Fibroblast of the conjunctiva (primary cell): Measurements from ENCODE around the gene ATOX1.
"Not testable (repeated sequence)": the region's sequence is repeated elsewhere in the genome, so short reads cannot be mapped to it uniquely, and the experiment has no call there.

Experiments used
- DNase-seq: peaks from one replicate; pipeline ENCODE4 v3.0.0-alpha.2; 2010; ENCODE audit warnings: low read depth

The ATOX1 gene, protein sequence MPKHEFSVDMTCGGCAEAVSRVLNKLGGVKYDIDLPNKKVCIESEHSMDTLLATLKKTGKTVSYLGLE

DNA sequence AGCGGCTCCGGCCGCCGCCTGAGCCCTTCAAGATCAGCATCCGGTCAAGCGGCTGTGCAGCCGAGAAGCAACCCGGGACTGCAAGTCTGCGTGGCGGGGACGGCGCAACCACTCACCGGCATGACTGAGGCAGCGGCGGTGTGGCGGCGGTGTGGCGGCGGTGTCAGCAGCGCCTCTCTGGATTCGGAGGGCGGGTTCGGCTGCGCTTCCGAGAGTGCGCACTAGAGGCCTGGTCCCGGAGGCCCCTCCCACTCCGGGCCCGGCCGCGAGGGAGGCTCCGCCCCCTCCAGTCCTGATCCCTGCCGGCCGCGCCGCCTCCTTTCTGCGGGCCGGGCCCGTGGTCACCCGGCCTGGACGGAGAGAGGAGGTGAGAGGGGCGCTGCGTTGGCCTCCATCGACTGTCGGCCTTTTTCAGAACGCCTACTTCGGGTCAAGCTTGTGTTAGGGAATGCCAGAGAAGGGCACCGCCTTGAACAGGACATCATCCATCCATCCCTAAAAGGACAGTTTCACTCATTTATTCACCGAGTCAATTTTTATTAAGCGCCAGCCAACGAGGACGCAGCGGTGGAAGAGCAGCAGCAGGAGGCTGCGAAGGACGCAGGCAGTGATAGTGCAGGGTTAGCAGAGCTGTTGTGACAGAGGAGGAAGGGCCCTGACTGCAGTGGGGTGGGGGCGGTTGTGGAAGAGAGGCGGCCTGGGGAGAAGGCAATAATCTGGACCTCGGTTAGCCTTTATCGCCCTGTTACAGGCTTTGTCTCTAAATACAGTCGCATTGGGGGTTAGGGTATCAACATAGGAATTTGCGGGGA, at the start of gene ATOX1:
Gene ATOX1, minus strand, starts transcription at position 202 of the 812 bp plus-strand sequence. Its CDS starts 80 bp downstream, at position 122.
- peak; percentile 76 for DNase-seq

DNA sequence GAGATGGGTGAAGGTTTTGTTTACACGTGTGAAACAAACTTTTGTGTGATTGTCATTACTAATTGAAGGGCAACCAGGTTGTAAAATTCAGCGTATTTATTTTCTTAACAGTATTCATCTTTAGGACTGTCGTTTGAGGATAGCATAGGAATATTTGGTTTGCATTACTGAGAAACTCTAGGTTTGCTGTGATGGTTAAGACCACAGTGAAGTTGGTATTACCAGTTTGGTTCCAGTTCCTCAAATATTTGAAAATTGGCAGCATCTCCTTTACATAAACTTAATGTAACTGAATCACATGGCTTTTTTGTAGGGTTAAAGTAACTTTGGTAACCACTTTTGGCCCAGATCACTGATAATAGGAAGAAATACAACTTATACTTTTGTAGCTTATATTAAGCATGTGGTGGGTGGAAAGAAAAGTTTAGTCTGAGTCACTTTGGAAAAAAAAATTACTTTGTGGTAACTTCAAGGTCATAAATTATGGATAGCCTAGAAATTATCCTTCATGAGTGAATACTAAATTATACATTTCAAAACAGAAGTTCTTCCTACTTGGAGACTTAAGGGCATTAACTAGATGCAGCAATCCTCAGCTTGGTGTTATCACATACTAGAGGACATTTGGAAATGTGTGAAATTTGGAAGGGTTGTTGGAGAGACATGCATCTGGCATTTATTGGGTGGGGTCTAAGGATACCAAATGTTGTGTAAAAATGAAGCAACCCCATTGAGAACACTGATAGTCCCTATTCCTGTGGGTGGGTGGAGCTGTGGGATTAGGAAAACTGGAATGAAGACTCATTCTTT, 47.2 kb upstream of the ATOX1 start:
- no peak for DNase-seq

DNA sequence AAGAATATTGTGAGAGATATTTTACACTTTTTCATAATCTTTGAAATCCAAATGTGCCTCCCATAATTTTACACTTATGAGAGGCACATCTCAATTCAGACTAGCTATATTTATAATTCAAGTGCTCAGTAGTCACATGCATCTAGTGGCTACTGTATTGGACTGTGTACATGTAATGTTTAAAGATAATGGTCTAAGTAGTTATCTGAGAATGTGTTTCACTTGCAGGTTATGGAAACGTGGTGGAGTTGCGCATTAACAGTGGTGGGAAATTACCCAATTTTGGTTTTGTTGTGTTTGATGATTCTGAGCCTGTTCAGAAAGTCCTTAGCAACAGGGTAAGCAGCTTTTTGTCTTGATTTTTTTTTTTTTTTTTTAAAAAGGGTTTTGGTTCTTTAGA, 42.1 kb upstream of the ATOX1 start:
- no peak for DNase-seq

DNA sequence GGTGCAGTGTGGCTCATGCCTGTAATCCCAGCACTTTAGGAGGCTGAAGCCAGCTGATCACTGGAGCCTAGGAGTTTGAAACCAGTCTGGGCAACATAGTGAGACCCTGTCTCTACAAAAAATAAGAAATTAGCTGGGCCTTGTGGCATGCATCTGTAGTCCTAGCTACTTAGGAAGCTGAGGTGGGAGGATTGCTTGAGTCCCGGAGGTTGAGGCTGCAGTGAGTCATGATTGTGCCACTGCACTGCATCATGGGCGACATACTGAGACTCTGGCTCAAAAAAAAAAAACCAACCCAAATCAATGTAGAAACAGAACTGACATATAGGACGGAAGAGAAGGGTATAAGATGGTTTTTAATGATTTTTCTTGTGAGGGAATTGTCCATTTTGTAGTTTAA, 41.0 kb upstream of the ATOX1 start:
- DNase-seq, result no peak

DNA sequence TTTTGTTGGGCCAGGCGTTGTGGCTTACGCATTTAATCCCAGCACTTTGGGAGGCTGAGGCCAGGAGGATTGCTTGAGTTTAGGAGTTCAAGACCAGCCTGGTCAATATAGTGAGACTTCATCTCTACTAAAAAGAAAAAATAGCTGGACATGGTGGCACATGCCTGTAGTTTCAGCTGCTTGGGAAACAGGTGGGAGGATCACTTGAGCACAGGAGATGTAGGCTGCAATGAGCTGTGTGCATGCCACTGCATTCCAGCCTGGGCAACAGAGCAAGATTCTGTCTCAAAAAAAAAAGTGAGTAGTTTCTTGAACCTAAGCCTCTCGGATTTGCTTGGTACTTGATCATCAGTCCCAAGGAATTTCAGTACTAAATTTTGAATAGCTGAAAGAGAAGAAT, 40.2 kb upstream of the ATOX1 start:
- DNase-seq, result no peak

DNA sequence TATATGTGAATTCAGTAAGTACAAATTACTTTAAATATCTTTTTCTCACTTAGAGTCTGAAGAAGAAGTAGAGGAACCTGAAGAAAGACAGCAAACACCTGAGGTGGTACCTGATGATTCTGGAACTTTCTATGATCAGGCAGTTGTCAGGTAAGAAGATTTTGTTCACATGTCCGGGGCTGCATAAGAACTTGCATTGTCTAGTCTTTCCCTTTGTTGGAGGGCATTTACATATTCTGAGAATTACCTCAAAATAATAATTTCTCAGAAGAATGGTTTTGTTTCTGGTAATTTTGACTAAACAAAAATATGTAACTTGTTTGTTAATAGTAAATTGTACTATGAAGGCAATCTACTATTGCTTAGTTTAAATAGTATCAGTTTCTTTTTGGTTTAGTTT, 37.0 kb upstream of the ATOX1 start:
- DNase-seq, result no peak

DNA sequence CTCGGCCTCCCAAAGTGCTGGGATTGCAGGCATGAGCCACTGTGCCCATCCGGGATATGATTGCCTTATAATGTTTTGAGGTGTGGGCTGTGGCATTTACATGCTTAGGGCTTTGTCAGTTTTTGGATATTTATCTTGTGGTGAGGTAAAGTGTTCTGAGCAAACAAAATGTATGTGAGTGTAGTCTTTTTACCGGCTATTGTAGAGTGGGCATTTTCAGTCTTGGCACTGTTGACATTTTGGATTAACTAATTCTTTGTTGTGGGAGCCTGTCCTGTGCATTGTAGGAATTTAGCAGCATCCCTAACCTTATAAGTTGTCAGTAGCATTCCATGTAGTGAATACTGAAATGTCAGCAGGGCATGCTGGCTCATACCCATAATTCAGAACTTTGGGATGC, 34.9 kb upstream of the ATOX1 start:
- DNase-seq, result no peak

DNA sequence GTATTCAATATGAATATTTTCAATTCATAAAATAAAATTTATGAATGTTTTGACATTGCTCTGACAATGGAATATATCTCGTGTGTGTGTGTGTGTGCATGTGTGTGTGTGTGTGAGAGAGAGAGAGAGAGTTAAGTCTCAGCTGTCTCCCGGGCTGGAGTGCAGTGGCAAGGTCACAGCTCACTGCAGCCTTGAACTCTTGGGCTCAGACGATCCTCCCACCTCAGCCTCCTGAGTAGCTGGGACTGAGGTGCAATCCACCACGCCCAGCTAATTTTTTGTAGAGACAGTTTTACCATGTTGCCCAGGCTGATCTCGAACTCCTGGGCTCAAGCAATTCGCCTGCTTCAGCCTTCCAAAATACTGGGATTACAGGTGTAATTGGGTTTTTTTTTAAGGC, 29.4 kb upstream of the ATOX1 start:
- no peak for DNase-seq

DNA sequence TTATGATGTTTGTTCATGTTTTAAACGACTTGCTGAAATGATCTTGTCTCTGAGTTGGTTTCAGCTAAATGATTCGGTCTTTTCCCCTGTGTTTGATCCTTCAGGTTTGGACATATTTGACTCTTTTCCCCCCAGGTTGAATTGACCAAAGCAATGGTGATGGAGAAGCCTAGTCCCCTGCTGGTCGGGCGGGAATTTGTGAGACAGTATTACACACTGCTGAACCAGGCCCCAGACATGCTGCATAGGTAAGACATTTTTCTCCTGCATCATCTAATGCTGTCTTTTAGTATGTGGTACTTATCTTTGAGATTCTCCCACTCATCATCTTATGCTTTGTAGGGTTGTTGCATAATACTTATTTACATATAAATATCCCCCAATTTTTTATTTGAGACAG, 28.0 kb upstream of the ATOX1 start:
- no peak for DNase-seq

DNA sequence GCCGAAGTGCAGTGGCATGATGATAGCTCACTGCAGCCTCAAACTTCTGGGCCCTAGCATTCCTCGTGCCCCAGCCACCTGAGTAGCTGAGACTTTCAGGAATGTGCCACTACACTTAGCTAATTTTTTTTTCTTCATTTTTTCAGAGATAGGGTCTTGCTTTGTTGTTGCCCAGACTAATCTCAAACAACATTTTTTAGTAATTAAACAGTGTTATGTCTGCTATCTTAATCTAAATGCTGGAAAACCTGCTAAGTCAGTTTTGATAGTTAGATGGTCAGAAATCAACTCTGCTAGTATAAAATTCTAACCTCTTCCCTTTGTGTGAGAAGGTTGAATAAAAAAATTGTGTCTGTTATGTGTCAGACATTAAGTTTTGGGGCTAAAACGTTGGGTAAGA, 25.7 kb upstream of the ATOX1 start:
- DNase-seq, result no peak

DNA sequence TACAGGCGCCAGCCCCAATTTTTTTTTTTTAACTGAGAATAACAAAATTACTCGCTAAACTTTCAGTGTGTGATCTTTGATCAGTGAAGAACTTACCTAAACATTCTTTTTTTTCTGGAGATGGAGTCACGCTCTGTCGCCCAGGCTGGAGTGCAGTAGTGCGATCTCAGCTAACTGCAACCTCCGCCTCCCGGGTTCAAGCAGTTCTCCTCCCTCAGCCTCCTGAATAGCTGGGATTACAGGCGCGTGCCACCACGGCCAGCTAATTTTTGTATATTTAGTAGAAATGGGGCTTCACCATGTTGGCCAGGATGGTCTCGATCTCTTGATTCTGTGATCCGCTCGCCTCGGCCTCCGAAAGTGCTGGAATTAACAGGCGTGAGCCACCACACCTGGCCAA, 25.2 kb upstream of the ATOX1 start:
- DNase-seq, result not testable (repeated sequence)

DNA sequence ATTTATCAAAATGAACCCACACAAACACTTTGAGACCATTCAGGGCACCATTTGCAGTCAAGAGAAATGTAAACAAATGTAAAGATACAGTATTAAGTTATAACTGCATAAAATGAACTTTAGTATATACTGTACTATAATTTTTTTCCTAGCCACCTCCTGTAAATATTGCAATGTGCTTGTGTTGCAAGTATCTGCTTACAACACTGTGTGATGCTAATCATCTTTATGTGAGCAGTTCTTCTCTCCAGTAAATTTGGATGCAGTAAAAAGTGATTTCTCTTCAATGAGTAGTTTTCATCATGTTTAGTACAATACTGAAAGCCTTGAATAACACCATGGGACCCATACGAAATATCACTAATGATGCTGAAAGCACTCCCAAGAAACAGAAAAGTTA, 22.8 kb upstream of the ATOX1 start:
- no peak for DNase-seq

DNA sequence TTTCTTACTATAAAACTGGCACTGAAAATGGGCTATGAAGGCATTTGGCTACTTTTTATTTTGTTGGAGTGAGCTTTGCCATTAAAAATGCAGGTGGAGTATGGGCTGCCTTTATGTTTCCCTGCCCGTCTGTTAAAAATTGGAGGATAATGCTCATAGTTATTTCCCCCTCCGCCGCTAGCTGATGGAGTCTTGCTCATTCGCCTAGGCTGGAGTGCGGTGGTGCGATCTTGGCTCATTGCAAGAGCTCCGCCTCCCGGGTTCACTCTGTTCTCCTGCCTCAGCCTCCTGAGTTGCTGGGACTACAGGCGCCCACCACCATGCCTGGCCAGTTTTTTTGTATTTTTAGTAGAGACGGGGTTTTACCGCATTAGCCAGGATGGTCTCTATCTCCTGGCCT, 21.9 kb upstream of the ATOX1 start:
- DNase-seq, result no peak

DNA sequence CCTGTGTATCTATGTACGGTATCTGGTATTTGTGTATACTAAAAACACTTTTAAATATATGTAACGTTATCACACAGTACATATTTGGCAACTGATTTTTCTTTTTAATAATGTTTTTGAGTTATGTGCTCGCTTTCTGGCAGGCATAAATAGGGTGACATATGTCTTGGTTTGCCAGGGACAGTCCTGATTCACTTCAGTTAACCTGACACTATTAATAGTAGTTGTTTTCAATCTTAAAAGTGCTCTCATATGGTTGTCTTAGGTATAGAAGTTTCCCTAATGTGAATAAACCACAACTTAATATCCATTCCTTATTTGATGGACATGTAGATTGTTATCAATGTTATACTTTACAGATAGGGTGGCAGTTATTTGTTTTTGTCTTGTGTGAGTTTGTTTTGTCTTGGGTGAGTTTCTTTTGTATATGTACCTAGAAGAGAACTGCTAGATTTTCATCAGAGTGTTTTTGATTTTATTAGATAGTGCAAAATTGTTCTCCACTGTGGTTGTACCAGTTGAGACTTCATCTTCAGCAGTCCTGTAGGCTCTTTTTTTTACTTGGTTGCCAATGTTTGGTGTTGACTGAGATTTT, 21.2 kb upstream of the ATOX1 start:
- no peak for DNase-seq

DNA sequence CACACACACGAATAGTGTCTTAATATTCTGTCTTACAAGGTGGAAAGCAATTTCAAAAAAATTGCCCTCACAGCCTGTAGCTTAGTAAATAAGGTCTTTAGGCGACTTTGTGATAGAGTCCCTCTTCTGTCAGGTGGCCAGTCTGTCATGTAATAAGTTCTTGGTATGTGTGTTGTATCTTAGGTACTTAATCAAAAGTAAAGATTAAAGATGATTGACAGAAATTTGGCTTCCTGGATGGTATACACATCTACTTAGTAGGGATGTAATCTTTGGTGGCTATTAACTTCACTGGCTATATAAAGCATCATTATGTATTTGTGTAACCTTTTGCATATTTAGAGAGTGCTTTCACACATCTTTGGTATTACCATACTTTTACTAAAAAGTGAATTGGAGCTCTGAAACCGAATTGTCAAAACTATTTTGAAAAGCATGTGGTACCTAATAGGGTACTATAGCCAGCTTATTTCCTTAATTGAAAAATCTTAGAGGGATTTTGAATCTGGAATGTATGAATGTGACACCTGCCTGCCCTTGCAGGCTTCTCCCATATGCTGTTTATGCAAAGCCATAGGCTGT, 16.7 kb upstream of the ATOX1 start:
- no peak for DNase-seq

DNA sequence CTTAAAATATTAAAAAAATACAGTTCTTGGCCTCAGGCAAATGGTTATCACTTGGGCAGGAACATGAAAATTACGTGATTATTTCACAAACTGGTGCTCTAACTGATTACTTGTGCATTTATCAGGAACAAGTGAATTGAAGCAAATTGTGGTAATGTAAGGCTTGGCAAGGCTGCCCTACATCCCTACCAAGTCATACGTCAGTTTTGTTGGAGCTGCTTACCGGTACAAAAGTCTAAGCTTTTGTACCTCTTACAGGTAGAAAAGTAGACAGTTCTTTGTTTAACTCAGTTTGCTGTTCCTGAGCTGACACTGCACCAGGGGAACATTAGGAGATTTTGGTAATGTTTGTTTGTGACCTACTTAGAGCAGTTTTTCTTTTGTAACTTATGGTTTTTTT, 15.5 kb upstream of the ATOX1 start:
- no peak for DNase-seq

DNA sequence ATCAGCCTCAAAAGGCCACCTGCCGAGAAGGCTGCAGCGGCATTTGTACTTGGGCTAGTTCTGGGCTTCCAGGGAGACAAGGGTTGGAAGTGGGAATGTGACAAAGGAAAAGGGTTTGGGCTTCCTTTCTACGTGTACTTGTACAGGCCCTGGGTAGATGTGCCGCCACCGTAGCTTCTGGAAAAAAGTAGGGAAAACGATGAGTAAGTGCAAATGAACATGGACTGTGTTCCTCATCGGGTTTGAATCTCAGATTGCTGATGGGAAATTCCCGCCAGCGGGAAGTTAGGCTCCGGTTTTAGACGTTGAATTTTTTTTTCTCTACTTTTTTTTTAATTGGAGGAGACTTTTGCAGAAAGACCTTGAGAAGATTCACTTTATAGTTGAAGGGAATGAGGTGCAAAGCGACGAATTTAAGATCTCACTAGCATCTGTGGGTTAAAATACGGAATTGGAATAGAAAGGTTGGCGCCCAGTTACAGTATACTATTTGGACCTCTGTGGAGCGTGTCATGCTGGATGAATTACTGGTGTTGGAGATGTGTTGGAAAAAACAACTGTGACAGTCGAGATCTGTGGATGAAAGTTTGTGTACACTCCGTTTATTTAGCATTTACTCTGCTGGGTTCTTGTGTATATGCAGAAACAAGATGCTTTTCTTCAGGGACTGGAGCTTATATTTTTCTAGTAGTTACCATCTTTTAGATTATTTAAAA, 14.6 kb upstream of the ATOX1 start:
- no peak for DNase-seq

DNA sequence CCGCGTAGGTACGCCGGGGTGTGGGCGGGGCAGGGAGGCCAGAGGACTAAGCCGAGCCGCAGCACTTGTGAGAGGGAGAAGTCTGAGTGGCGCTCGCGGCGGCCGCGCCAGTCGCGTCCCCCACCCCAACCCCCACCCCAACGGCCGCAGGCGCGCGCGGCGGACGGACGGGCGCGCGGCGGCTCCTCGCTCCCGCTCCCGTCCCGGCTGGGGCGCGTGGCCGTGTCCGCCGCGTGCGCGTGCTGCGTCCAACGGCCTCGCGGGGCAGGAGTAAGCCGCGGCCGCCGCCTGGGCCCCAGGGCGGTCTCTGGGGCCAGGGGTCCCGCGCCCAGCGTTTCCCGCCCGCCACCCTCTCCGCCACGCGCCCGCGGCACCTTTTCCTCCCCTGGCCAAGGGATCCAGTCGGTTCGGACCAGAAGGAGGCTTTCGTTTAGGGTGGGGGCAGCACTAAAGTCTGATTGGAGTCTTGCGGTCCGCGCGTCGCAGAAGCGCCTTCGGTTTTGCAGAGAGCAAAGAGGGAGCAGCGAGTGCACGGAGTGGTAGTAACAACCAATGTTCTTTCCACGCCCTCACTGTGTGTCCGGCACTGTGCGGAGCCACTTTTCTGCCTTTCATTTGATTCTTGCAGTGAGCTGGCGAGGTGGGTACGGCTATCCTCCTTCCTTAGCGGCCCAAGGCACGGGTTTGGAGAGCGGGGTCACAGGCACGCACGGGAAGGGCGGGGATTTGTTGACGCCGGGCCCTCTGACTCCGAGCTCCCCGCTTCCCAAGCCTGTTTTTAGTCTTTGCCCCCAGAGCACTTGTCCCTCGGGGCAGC, 13.8 kb upstream of the ATOX1 start:
- DNase-seq, result no peak

DNA sequence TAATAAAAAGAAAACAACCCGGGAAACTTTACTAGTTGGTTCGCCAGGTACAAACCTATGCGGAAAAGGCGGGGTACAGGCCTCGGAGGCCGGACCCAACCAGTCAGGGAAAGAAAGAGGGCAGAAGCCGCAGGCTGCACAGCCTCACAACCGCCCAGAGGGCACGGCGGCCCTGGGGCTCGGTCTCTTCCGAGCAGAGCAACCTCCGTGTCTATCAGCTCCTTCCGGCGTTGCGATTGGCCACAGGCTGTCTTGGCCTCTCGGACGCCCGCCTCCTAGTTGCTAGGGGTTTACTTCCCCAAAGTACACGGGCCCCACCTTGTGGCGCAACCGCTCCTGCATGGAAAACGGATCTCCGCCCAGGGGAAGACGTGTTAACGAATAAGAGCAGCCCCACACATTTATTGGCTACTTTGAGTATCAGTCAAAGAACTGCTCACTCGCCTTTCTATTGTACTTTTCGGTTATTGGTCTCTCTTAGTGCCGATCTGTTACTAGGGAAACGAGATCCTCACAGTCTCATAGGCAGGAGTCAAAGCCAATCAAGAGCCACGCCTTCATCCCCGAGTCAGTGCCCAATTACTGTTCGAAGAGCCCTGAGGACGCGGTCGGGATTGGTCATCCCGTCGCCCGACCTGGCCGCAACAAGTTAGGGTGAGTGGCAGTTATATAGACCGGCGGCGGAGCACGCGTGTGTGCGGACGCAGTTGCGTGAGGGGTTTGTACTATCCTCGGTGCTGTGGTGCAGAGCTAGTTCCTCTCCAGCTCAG, 13.0 kb upstream of the ATOX1 start, which contains the start of gene G3BP1:
Gene G3BP1, plus strand, starts transcription at position 696 of the 770 bp plus-strand sequence. CDS start 14,667 bp downstream, outside the sequence.
- DNase-seq, result peak; percentile 100
